Measurements from ENCODE around the gene DDHD1. TPM values are rescaled to one million over a fixed set of nuclear protein-coding genes. Genes with fewer than 3 reads are reported as not detected.
A peak's percentile ranks its signal among the peaks of the same experiment; 100 is the strongest.
"Not testable (repeated sequence)": the region's sequence is repeated elsewhere in the genome, so short reads cannot be mapped to it uniquely, and the experiment has no call there.

DDHD1 gene
- polyA plus RNA-seq, 4 donors: 0.54 to 9.4 (median 1.6) TPM

DNA sequence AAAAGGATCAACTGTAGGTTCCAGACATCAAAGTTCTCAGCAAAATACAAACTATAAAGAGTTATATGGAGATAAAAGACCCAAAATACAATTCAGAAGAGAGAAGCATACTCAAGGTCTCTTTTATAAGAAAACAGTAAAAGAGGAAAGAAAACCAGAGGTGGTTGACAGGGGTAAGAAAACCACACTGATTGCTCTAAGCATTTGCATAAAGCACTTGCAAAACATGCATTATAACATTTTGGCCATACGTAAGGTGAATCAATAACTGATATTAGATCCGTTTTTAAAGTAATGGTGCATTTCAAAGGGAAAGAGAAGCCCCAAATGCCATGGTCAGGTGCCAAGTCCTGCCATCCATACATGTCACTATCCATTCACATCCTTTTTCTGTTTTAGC is 5.9 kb downstream of the DDHD1 start:
- Histone ChIP-seq H3K27ac (ENCODE audit: low read depth in 1 of 3, low read length in 2 of 3) (peak overlapping the region in 1 of 3 donors; percentile 45), H3K36me3 (ENCODE audit: control insufficient read depth in 3 of 3, insufficient read depth in 2 of 3, low read depth in 1 of 3, low read length in 3 of 3) (no peaks in the 10 kb centered on the region), H3K4me1 (ENCODE audit: control insufficient read depth in 3 of 3, insufficient read depth in 2 of 3, low read depth in 1 of 3, low read length in 2 of 3) (peaks cover 0 to 5% (median 2%) of the 10 kb centered on the region in 3 donors), H3K4me3 (ENCODE audit: low read depth in 1 of 3, low read length in 3 of 3) (no peak overlapping the region), H3K9me3 (ENCODE audit: control insufficient read depth in 2 of 2, insufficient read depth in 1 of 2, low read depth in 1 of 2, low read length in 1 of 2) (peaks cover 0 to 9% of the 10 kb centered on the region in 2 donors), H3K27me3 (ENCODE audit: control insufficient read depth in 3 of 3, insufficient read depth in 3 of 3, low read length in 3 of 3) (no peaks in the 10 kb centered on the region)
- DNase-seq (no peak), FAIRE-seq (no peak)
- WGBS, 3 donors: 74 to 89% (median 74%) methylated on average over 2 of the region's 2 CpGs

DNA sequence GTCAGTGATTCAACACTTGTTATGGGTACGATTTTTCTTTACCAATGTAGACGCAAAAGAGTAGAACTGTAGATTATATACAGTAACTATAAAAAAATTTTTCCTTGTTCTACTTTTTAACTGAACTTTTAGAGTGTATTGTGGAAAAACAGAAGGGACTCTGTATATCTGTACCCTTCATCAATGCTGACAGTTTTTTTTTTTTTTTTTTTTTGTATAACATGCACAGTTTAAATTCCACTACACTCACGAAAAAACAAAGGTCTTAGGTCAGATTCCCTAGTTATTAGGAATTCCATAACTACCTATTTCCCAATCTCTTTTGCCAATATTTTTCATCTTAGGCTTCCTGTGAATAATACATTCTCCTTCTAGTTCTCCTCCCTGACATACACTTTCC is 6.4 kb downstream of the DDHD1 start:
- Histone ChIP-seq H3K27me3 (ENCODE audit: control insufficient read depth in 3 of 3, insufficient read depth in 3 of 3, low read length in 3 of 3) (no peaks in the 10 kb centered on the region), H3K4me3 (ENCODE audit: low read depth in 1 of 3, low read length in 3 of 3) (no peak overlapping the region), H3K4me1 (ENCODE audit: control insufficient read depth in 3 of 3, insufficient read depth in 2 of 3, low read depth in 1 of 3, low read length in 2 of 3) (peaks cover 0 to 5% (median 2%) of the 10 kb centered on the region in 3 donors), H3K27ac (ENCODE audit: low read depth in 1 of 3, low read length in 2 of 3) (no peak overlapping the region), H3K36me3 (ENCODE audit: control insufficient read depth in 3 of 3, insufficient read depth in 2 of 3, low read depth in 1 of 3, low read length in 3 of 3) (no peaks in the 10 kb centered on the region), H3K9me3 (ENCODE audit: control insufficient read depth in 2 of 2, insufficient read depth in 1 of 2, low read depth in 1 of 2, low read length in 1 of 2) (peaks cover 0 to 9% of the 10 kb centered on the region in 2 donors)
- DNase-seq (no peak), FAIRE-seq (no peak)
- 69 to 92% (median 79%) methylated on average over 3 of the region's 3 CpGs for WGBS, 3 donors

DNA sequence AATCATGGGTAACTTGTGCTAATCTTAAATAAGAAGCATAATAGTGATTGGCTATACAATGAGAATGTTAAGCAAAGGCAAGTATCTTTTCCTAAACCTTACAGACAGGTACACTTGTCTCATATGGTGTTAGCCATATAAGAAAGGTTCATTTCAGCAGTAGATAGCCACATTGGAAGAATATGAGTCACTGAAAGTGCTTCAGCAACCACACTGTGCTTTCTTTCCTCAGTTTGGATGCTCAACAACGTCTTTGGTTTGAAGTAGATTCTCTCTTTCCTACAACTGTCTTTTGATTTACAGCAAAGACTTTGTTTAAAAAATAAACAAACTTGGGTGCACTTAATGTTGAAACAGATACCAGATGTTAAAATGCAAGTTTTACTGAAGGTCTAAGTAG is 8.9 kb downstream of the DDHD1 start:
- no peak overlapping the region for H3K4me3 ChIP-seq (ENCODE audit: low read depth in 1 of 3, low read length in 3 of 3)
- H3K4me1 ChIP-seq (ENCODE audit: control insufficient read depth in 3 of 3, insufficient read depth in 2 of 3, low read depth in 1 of 3, low read length in 2 of 3): peaks cover 0 to 5% (median 0%) of the 10 kb centered on the region in 3 donors
- DNase-seq: no peak
- no peak for FAIRE-seq
- H3K27ac ChIP-seq (ENCODE audit: low read depth in 1 of 3, low read length in 2 of 3): no peak overlapping the region
- H3K27me3 ChIP-seq (ENCODE audit: control insufficient read depth in 3 of 3, insufficient read depth in 3 of 3, low read length in 3 of 3): no peaks in the 10 kb centered on the region
- H3K9me3 ChIP-seq (ENCODE audit: control insufficient read depth in 2 of 2, insufficient read depth in 1 of 2, low read depth in 1 of 2, low read length in 1 of 2): peaks cover 0 to 16% of the 10 kb centered on the region in 2 donors
- WGBS, 3 donors: 62 to 89% (median 75%) methylated on average over 1 of the region's 1 CpG
- peaks cover 0 to 2% (median 0%) of the 10 kb centered on the region in 3 donors for H3K36me3 ChIP-seq (ENCODE audit: control insufficient read depth in 3 of 3, insufficient read depth in 2 of 3, low read depth in 1 of 3, low read length in 3 of 3)

DNA sequence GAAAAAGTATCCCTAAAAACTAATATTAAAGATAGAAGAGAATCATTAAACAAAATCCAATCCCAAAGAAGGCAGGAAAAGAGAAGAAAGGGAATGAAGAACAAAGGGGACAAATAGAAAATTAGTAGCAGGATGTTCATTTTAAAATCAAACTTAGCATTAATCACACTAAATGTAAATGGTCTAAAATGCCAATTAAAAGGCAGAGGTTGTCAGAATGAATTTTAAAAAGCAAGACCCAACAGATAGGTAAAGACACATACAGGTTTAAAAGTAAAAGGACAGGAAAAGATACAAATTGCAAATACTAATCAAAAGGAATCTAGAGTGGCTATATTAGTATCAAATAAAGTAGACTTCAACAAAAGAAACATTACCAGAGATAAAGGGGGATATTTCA is 12.5 kb downstream of the DDHD1 start:
- peaks cover 0 to 2% (median 0%) of the 10 kb centered on the region in 3 donors for H3K36me3 ChIP-seq (ENCODE audit: control insufficient read depth in 3 of 3, insufficient read depth in 2 of 3, low read depth in 1 of 3, low read length in 3 of 3)
- H3K9me3 ChIP-seq (ENCODE audit: control insufficient read depth in 2 of 2, insufficient read depth in 1 of 2, low read depth in 1 of 2, low read length in 1 of 2): peaks cover 0 to 34% of the 10 kb centered on the region in 2 donors
- DNase-seq: no peak
- H3K4me1 ChIP-seq (ENCODE audit: control insufficient read depth in 3 of 3, insufficient read depth in 2 of 3, low read depth in 1 of 3, low read length in 2 of 3): no peaks in the 10 kb centered on the region
- no peak for FAIRE-seq
- H3K27me3 ChIP-seq (ENCODE audit: control insufficient read depth in 3 of 3, insufficient read depth in 3 of 3, low read length in 3 of 3): no peaks in the 10 kb centered on the region
- H3K27ac ChIP-seq (ENCODE audit: low read depth in 1 of 3, low read length in 2 of 3): no peak overlapping the region
- no peak overlapping the region for H3K4me3 ChIP-seq (ENCODE audit: low read depth in 1 of 3, low read length in 3 of 3)

DNA sequence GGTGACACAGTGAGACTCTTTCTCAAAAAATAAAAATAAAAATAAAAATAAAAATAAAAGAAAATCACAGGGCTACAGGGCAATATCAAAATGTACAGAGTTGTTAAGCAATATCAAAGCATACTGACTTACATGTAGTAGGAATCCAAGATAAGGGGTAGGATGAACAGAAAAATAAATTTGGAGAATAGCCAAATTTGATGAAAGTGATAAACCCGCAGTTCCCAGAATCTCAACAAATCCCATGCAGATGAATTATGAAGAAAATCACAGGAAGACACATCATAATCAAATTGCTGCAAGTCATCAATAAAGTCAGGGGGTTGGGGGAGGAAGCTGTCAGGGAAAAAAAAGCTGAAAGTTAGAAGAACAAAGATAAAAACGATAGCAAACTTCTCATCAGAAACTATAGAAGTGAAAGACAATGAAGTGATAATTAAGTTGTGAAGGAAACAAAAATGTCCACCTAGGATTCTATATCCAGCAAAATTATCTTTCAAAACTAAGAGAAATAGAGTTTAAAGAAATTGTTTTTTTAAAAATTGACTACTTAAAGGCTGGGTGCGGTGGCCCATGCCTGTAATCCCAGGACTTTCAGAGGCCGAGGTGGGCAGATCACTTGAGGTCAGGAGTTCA is 15.4 kb downstream of the DDHD1 start:
- H3K27me3 ChIP-seq (ENCODE audit: control insufficient read depth in 3 of 3, insufficient read depth in 3 of 3, low read length in 3 of 3): no peaks in the 10 kb centered on the region
- no peak for DNase-seq
- no peak overlapping the region for H3K27ac ChIP-seq (ENCODE audit: low read depth in 1 of 3, low read length in 2 of 3)
- H3K4me3 ChIP-seq (ENCODE audit: low read depth in 1 of 3, low read length in 3 of 3): no peak overlapping the region
- H3K9me3 ChIP-seq (ENCODE audit: control insufficient read depth in 2 of 2, insufficient read depth in 1 of 2, low read depth in 1 of 2, low read length in 1 of 2): peaks cover 0 to 45% of the 10 kb centered on the region in 2 donors
- no peak for FAIRE-seq
- WGBS, 3 donors: 83 to 92% (median 91%) methylated on average over 4 of the region's 4 CpGs
- peaks cover 0 to 2% (median 0%) of the 10 kb centered on the region in 3 donors for H3K36me3 ChIP-seq (ENCODE audit: control insufficient read depth in 3 of 3, insufficient read depth in 2 of 3, low read depth in 1 of 3, low read length in 3 of 3)
- H3K4me1 ChIP-seq (ENCODE audit: control insufficient read depth in 3 of 3, insufficient read depth in 2 of 3, low read depth in 1 of 3, low read length in 2 of 3): no peaks in the 10 kb centered on the region

DNA sequence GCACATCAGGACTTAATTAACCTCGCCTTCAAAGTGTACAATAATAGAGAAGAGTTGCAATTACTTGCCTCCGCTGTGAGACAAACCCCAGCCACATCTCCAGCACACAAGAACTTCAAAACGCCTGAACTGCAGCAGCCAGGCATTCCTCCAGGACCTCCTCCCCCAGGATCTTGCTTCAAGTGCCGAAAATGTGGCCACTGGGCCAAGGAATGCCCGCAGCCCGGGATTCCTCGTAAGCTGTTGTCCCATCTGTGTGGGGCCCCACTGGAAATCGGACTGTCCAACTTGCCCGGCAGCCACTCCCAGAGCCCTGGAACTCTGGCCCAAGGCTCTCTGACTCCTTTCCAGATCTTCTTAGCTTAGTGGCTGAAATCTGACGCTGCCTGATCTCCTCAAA is 22.6 kb downstream of the DDHD1 start:
- FAIRE-seq; H3K27ac ChIP-seq (ENCODE audit: low read depth in 1 of 3, low read length in 2 of 3); H3K4me1 ChIP-seq (ENCODE audit: control insufficient read depth in 3 of 3, insufficient read depth in 2 of 3, low read depth in 1 of 3, low read length in 2 of 3); H3K36me3 ChIP-seq (ENCODE audit: control insufficient read depth in 3 of 3, insufficient read depth in 2 of 3, low read depth in 1 of 3, low read length in 3 of 3); DNase-seq; H3K27me3 ChIP-seq (ENCODE audit: control insufficient read depth in 3 of 3, insufficient read depth in 3 of 3, low read length in 3 of 3); H3K4me3 ChIP-seq (ENCODE audit: low read depth in 1 of 3, low read length in 3 of 3): not testable (repeated sequence)
- 76 to 94% (median 89%) methylated on average over 10 of the region's 10 CpGs for WGBS, 3 donors
- H3K9me3 ChIP-seq (ENCODE audit: control insufficient read depth in 2 of 2, insufficient read depth in 1 of 2, low read depth in 1 of 2, low read length in 1 of 2): peaks cover 0 to 52% of the 10 kb centered on the region in 2 donors

DNA sequence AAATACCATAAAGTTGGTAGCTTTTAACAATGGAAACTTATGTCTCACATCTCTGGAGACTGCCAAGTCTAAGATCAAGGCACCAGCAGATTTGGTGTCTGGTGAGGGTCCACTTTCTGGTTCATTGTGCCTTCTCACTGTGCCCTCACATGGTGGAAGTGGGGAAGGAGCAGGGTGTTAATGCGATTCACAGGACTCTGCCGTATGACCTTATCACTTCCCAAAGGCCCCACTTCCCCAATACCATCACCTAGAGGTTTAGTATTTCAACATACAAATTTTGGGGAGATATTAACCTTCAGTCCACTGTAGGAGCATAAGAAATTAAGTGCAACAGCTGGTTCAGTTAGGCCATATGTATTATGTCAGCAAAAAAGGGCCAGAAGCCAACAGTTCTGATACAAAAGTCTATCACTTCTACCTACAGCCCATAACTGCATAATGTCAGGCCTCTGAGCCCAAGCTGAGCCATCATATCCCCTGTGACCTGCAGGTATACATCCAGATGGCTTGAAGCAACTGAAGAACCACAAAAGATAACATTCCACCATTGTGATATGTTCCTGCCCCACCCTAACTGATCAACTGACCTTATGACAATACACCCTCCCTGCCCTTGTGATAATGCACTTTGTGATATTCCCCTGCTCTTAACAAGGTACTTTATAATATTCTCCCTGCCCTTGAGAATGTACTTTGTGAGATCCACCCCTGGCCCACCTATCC is 24.7 kb downstream of the DDHD1 start:
- no peaks in the 10 kb centered on the region for H3K36me3 ChIP-seq (ENCODE audit: control insufficient read depth in 3 of 3, insufficient read depth in 2 of 3, low read depth in 1 of 3, low read length in 3 of 3)
- H3K4me1 ChIP-seq (ENCODE audit: control insufficient read depth in 3 of 3, insufficient read depth in 2 of 3, low read depth in 1 of 3, low read length in 2 of 3): no peaks in the 10 kb centered on the region
- H3K9me3 ChIP-seq (ENCODE audit: control insufficient read depth in 2 of 2, insufficient read depth in 1 of 2, low read depth in 1 of 2, low read length in 1 of 2): peaks cover 0 to 39% of the 10 kb centered on the region in 2 donors
- no peak overlapping the region for H3K4me3 ChIP-seq (ENCODE audit: low read depth in 1 of 3, low read length in 3 of 3)
- no peaks in the 10 kb centered on the region for H3K27me3 ChIP-seq (ENCODE audit: control insufficient read depth in 3 of 3, insufficient read depth in 3 of 3, low read length in 3 of 3)
- DNase-seq (no peak), FAIRE-seq (no peak)
- no peak overlapping the region for H3K27ac ChIP-seq (ENCODE audit: low read depth in 1 of 3, low read length in 2 of 3)
- WGBS, 3 donors: 83 to 94% (median 91%) methylated on average over 2 of the region's 2 CpGs

DNA sequence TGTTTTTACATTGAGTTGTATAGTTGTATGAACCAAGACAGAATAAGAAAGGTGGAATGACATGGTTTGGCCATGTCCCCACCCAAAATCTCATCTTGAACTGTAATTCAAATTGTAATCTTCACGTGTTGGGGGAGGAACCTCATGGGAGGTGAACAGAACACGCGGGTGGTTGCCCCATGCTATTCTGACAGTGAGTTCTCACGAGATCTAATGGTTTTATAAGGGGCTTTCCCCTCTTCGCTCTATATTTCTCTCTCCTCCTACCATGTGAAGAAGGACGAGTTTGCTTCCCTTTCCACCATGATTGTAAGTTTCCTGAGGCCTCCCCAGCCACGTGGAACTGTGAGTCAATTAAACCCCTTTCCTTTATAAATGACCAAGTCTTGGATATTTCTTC is 25.3 kb downstream of the DDHD1 start:
- Histone ChIP-seq H3K27me3 (ENCODE audit: control insufficient read depth in 3 of 3, insufficient read depth in 3 of 3, low read length in 3 of 3) (no peaks in the 10 kb centered on the region), H3K4me3 (ENCODE audit: low read depth in 1 of 3, low read length in 3 of 3) (no peak overlapping the region), H3K4me1 (ENCODE audit: control insufficient read depth in 3 of 3, insufficient read depth in 2 of 3, low read depth in 1 of 3, low read length in 2 of 3) (no peaks in the 10 kb centered on the region), H3K36me3 (ENCODE audit: control insufficient read depth in 3 of 3, insufficient read depth in 2 of 3, low read depth in 1 of 3, low read length in 3 of 3) (no peaks in the 10 kb centered on the region), H3K27ac (ENCODE audit: low read depth in 1 of 3, low read length in 2 of 3) (no peak overlapping the region), H3K9me3 (ENCODE audit: control insufficient read depth in 2 of 2, insufficient read depth in 1 of 2, low read depth in 1 of 2, low read length in 1 of 2) (peaks cover 0 to 35% of the 10 kb centered on the region in 2 donors)
- FAIRE-seq: no peak
- no peak for DNase-seq
- WGBS, 3 donors: 79 to 91% (median 91%) methylated on average over 7 of the region's 7 CpGs
